Fibroblast of skin of scalp (primary cell): ENCODE measurements around the gene NKX6-2. TPM values are rescaled to one million over a fixed set of nuclear protein-coding genes. Genes with fewer than 3 reads are reported as not detected.
"Not testable (repeated sequence)": the region's sequence is repeated elsewhere in the genome, so short reads cannot be mapped to it uniquely, and the experiment has no call there.

ENCODE experiments used
- DNase-seq: peaks from one replicate; pipeline ENCODE4 v3.0.0-alpha.2; 2013
- polyA plus RNA-seq, 2 experiments: library from polyadenylated mRNA; unstranded; fragments of 120-200 nt; gene quantifications; one replicate each; pipeline ENCODE4 v1.2.1, GENCODE V29; 2013; ENCODE audit not compliant: insufficient read length in 2 of 2

Gene NKX6-2
- polyA plus RNA-seq (2013, experiment 1 of 2; ENCODE audit: insufficient read length), result 4.7 TPM
- 3.3 TPM for polyA plus RNA-seq (2013, experiment 2 of 2; ENCODE audit: insufficient read length)

DNA sequence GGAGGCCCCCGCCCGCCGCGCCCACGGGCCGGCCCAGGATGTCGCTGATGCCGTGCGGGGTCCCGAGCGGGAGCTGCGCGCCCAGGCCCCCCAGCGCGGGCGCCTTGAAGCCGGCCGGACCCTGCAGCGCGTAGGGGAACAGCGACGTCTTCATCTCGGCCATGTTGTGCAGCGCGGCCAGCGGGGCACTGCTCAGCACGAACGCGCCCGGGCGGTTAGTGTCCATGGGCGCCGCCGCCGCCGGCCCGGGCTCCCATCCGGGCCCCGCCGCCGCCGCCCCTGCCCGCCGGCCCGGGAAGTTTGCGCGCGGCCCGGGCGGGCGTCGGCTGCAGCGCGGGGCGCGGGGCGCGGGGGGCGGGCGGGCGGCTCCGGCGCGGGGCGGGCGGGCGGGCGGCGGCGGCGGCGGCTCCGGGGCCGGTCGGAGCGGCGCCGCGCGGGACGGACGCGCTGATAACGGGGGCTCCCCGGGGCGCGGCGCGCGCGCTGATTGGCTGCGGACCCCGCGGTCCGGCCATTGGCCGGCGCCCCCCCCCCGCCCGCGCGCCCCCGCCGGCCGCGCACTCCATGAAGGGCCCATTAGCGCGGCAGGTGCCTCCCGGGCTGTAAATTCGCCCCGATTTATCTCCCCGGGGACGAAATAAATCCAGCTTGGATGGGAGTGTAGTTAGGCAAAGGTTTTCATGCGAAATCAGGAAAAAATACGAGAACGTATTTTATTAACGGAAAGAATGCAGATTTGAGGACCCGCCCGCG is at the start of gene NKX6-2:
Gene NKX6-2, minus strand, starts transcription at position 425 of the 753 bp plus-strand sequence. Its CDS starts 199 bp downstream, at position 226.
- DNase-seq, result no peak

GRCh38 chr10:132834891-132835847 is 49.2 kb upstream of the NKX6-2 start:
- no peak for DNase-seq

DNA sequence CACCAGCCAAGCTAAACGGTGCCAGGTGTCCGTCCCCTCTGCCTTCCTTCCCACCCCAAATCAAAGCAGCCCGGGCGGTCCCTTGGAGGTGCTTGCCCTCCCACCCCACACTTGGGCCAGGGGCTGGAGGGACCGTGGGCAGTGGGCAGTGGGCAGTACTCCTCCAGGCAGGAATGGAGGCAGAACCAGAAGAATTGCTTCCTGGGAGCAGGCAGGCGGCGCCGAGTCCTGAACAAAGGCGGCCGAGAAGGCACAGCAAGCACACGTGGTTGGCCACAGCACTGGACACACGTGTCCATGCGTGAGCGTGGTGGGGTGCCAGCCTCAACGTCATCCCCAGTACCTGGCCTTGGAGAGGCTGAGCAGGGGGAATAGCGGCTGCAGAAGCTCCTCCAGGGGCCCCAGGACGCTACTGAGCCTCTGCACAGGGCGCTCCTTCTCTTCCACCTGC is 48.4 kb upstream of the NKX6-2 start:
- DNase-seq, result no peak

- no peak for DNase-seq
Observed at GRCh38 chr10:132833421-132834111, 47.6 kb upstream of the NKX6-2 start.

DNA sequence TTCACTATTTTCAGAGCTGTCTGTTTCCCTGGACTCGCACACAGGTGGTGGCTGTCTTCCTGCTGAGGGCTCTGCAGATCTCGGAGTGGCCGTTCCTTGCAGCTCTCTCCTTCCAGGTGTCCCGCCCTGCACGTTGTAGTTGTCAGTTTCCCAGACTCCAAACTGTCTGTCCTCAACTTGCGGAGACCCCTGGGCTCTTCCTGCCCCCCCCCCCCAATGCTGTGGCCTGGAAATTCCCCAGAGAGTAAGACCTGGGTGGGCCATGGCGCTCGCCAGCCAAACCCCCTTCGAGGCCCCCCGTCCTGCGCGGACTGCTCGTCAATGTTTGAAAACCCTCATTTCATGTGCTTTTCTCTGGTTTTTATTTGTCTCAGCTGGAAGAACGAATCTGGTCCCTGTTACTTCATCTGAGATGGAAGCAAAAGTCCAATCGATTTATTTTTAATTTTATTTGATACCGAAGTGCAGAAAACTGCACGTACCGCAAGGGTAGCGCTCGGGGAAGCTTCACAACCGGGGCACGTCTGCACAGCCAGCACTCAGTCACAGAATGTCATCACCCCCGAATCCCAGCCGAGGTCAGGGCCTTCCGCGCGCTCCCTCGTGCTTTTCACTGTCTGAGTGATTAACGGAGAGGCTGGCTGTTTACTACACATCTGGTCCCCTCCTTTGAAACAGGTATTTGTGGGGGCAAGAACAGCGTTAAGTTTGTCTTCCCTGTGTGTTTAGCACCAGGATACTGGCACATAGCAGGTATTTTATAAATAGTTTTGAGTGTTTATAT is 46.4 kb upstream of the NKX6-2 start:
- DNase-seq, result no peak

- no peak for DNase-seq
Observed at GRCh38 chr10:132829403-132829802, 43.5 kb upstream of the NKX6-2 start.

DNA sequence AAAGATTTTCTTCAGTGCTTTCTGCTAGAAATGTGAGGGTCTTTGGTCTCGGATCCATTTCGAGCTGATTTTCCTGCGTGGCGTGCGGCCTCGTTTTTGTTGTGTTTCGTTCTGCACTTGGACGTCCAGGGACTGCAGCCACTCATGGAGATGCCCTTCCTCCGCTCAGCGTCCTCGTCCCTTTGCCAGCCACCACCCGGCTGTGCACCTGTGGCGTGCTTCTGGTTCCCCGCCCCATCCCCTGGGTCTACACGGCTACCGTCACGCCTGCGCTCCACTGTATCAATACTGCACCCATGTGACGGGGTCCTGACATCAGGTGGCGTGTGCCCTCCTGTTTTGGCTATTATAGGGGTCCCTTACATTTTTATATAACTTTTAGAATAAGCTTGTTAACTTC is 42.7 kb upstream of the NKX6-2 start:
- no peak for DNase-seq

GRCh38 chr10:132827861-132828539 is 42.1 kb upstream of the NKX6-2 start:
- no peak for DNase-seq

DNA sequence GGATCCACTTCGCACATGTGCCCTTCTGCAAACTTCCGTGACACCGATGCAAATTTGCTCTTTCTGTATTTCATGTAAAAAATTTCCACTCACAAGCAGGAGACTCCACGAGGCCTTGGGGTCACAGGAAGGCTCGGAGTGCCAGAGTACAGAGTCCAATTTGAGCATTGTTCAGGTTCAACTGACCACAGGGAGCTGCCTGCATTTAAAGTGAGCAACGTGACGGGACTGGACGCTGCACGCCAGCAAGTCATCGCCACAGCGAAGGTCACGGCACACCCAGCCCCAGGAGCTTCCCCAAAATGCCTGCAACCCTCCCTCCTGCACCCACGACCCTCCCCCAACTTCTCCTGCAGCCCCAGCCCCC is 41.5 kb upstream of the NKX6-2 start:
- DNase-seq, result no peak

DNA sequence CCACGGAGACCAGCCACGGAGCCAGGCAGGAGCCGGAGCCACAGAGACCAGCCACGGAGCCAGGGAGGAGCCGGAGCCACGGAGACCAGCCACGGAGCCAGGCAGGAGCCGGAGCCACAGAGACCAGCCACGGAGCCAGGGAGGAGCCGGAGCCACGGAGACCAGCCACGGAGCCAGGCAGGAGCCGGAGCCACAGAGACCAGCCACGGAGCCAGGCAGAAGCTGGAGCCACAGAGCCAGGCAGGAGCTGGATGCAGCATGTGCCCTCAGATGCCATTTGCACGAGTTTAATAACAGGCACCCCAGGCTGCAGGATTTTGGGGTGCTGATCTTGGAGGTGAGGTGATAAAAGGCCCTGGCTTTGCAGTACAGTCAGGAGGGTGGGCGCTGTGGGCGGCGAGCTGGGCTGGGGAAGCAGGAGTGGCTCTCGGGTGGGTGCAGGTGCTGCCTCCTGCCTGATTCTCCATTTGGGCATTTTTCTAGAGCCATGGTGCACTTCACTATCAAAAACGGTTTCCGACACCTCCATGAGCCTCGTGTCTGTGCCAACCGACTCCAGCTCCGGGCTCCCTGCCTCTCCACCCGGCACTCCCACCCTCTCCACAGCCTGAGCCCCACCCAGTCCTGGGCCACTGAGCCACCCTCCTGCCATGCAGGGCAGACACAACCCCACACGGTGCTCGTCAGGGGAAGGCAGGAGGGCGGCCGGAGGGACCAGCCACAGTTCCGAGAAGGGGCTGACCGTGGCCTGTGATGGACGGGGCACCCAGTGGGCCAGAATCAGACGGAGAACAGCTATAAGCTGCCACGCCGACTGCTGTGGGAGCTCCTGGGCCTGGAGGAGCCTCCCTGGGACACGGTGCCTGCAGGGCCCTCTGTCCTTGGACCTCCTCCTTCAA is 40.8 kb upstream of the NKX6-2 start:
- no peak for DNase-seq

DNA sequence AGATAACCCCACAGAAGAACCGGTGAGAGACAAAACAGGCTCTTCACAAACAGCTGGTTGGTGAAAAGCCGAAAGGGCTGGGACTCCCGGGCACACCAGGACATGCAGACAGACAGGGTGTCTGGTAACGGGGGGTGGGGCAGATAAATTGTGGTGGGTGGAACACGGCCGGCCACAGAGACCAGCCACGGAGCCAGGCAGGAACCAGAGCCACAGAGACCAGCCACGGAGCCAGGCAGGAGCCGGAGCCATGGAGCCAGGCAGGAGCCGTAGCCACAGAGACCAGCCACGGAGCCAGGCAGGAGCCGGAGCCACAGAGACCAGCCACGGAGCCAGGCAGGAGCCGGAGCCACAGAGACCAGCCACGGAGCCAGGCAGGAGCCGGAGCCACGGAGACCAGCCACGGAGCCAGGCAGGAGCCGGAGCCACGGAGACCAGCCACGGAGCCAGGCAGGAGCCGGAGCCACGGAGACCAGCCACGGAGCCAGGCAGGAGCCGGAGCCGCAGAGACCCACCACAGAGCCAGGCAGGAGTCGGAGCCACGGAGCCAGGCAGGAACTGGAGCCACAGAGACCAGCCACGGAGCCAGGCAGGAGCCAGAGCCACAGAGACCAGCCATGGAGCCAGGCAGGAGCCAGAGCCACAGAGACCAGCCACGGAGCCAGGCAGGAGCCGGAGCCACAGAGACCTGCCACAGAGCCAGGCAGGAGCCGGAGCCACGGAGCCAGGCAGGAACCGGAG is 40.0 kb upstream of the NKX6-2 start:
- DNase-seq, result not testable (repeated sequence)

- no peak for DNase-seq
Observed at GRCh38 chr10:132820056-132820455, 34.1 kb upstream of the NKX6-2 start.

DNA sequence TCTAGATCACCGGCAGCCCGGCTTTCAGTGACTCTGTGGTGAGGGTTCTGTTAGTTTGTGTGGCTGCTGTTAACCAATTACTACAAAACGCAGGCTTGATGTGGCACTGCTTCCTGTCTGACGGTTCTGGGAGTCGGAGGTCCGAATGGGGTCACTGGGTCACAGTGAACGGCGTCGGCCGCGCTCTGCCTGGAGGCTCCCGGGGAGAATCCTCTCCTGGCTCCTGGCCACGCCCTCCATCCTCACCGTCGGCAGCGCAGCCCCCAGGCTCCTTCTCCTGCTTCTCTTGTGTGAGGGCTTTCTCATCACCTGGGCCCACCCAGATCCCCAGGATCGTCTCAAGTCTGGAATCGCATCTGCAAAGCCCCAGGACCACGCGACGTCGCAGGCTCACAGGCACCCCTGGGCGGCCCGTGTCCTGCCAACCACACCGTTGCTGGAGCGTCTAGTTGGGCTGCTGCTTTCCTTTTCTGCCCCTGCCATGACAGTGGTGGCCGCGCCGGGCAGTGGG is 31.8 kb upstream of the NKX6-2 start:
- no peak for DNase-seq

GRCh38 chr10:132816718-132817117 is 30.8 kb upstream of the NKX6-2 start:
- no peak for DNase-seq

GRCh38 chr10:132815168-132815857 is 29.4 kb upstream of the NKX6-2 start:
- no peak for DNase-seq

GRCh38 chr10:132814469-132814856 is 28.5 kb upstream of the NKX6-2 start:
- DNase-seq, result no peak

DNA sequence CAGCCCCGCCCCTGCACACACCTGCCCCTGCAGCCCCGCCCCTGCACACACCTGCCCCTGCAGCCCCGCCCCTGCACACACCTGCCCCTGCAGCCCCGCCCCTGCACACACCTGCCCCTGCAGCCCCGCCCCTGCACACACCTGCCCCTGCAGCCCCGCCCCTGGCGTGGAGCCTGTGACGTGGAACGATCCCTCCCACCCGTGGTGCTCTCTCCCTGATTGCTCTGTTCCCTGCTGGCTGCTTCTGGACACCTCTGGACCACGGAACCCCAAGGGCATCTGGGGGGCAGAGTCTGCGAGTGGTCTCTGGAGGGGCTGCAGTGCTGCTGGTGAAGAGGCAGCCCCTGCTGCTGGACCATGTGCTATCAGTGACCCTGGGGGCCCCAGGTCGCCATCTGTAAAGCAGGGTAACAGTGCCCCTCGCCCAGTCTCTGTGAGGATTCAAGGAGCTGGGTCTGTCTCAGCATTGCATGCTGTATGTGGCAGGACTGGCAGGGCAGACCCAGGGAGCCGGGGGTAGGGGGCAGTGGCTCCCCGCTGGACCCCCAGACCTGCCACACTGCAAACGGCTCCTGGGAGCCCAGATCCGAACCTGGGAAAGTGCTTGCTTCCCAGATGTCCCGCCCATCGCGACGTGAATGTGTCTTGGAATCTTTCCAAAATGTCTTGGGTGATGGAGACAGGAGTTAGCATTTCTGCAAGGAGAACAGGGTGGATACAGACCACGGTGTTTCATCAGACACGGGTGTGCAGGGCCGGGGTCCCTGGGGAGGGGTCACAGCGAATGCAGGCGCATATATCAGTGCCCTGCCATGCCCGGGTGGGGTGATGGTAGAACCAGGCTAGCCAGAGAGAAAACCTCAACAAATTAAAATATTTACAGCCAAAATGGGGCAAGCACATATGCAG is 27.9 kb upstream of the NKX6-2 start:
- no peak for DNase-seq

GRCh38 chr10:132813001-132813401 is 27.1 kb upstream of the NKX6-2 start:
- DNase-seq, result no peak
